H1 (cell line): Measurements from ENCODE around the gene RPA3. TPM values are rescaled to one million over a fixed set of nuclear protein-coding genes. Genes with fewer than 3 reads are reported as not detected.

Source experiments
- CTCF ChIA-PET: fragments of 300-600 bp; sonication (Branson Sonifier 250); formaldehyde crosslinking; loops from one replicate; lab custom pipeline; 2021; ENCODE audit not compliant: partially characterized antibody; lab: Charles Lee
- POLR2A ChIA-PET: fragments of 300-600 bp; sonication (Branson Sonifier 250); formaldehyde crosslinking; loops from one replicate; lab custom pipeline; 2021; ENCODE audit warnings: inconsistent platforms; ENCODE audit not compliant: partially characterized antibody; lab: Charles Lee
- DNase-seq, 2 experiments: peaks; one replicate each; pipeline versions ENCODE4 v3.0.0 to v3.0.0-alpha.2; 2010 to 2022; ENCODE audit warnings: low spot score in 2 of 2, low read depth in 1 of 2, mixed read lengths in 1 of 2
- FAIRE-seq: peaks from 2 replicates; lab custom pipeline; 2011; peaks lifted over from hg19 to GRCh38; lab: Jason Lieb, UNC
- H2AFZ ChIP-seq: 2 replicates; pipeline ENCODE4 v1.8.1; 2012; ENCODE audit warnings: low read length, inconsistent platforms
- H2AK5ac ChIP-seq: 2 replicates; pipeline ENCODE4 v1.6.1; 2013; ENCODE audit warnings: low read depth, low read length
- H2BK120ac ChIP-seq: replicated peaks from 2 replicates; pipeline ENCODE3; 2013; ENCODE audit warnings: low read depth, low read length, inconsistent platforms
- H2BK12ac ChIP-seq: 2 replicates; pipeline ENCODE4 v1.6.1; 2013; ENCODE audit warnings: low read depth, low read length
- H2BK15ac ChIP-seq: 2 replicates; pipeline ENCODE4 v1.6.1; 2013; ENCODE audit warnings: low read length
- H2BK20ac ChIP-seq: 2 replicates; pipeline ENCODE4 v1.6.1; 2013; ENCODE audit warnings: low read length
- H2BK5ac ChIP-seq: 2 replicates; pipeline ENCODE4 v1.6.1; 2013; ENCODE audit warnings: low read depth, low read length
- H3K14ac ChIP-seq: 2 replicates; pipeline ENCODE4 v1.6.1; 2013; ENCODE audit warnings: inconsistent platforms; ENCODE audit not compliant: insufficient read length
- H3K18ac ChIP-seq: 2 replicates; pipeline ENCODE4 v1.6.1; 2013; ENCODE audit warnings: low read length; ENCODE audit errors: extremely low read depth
- H3K23ac ChIP-seq: 2 replicates; pipeline ENCODE4 v1.6.1; 2013; ENCODE audit warnings: inconsistent platforms; ENCODE audit not compliant: insufficient read length
- H3K23me2 ChIP-seq: 2 replicates; pipeline ENCODE4 v1.6.1; 2013; ENCODE audit warnings: low read depth, low read length
- H3K27ac ChIP-seq: 2 replicates; pipeline ENCODE4 v1.6.1; 2011; ENCODE audit warnings: low read depth, low read length, inconsistent platforms
- H3K27me3 ChIP-seq, 4 experiments: replicated peaks in 1 of 4; 1 replicate in 1 of 4; 2 replicates in 3 of 4; pipeline versions ENCODE4 v1.6.1 to v1.8.1; 2011 to 2013; ENCODE audit warnings: low read length in 3 of 4, mild to moderate bottlenecking in 3 of 4, inconsistent platforms in 2 of 4, mixed read lengths in 2 of 4, moderate library complexity in 1 of 4; ENCODE audit not compliant: control insufficient read depth in 3 of 4, insufficient read depth in 3 of 4; ENCODE audit errors: extremely low read depth in 1 of 4
- H3K36me3 ChIP-seq, 4 experiments: 2 replicates each; pipeline versions ENCODE4 v1.6.1 to v1.8.1; 2011 to 2013; ENCODE audit warnings: mild to moderate bottlenecking in 4 of 4, low read length in 3 of 4, moderate library complexity in 2 of 4, control low read depth in 1 of 4, inconsistent platforms in 1 of 4; ENCODE audit not compliant: insufficient read depth in 4 of 4, control insufficient read depth in 2 of 4
- H3K4ac ChIP-seq: replicated peaks from 2 replicates; pipeline ENCODE3; 2013; ENCODE audit warnings: low read length, low read depth, mixed read lengths, inconsistent platforms; ENCODE audit not compliant: insufficient read length
- H3K4me1 ChIP-seq, 4 experiments: replicated peaks in 1 of 4; 1 replicate in 1 of 4; 2 replicates in 3 of 4; pipeline versions ENCODE4 v1.6.1 to v1.8.1; 2011 to 2013; ENCODE audit warnings: low read length in 3 of 4, inconsistent platforms in 2 of 4, mixed read lengths in 1 of 4; ENCODE audit not compliant: insufficient read depth in 4 of 4, control insufficient read depth in 3 of 4
- H3K4me2 ChIP-seq, 2 experiments: 2 replicates each; pipeline versions ENCODE4 v1.6.1 to v1.8.1; 2011 to 2013; ENCODE audit warnings: low read depth in 2 of 2, low read length in 2 of 2, control low read depth in 1 of 2, inconsistent platforms in 1 of 2, mild to moderate bottlenecking in 1 of 2; ENCODE audit not compliant: insufficient read depth in 1 of 2
- H3K4me3 ChIP-seq, 4 experiments: fragments of 200-600, 300-600 bp in 1 of 4; sonication (generic), shearing (Covaris generic), sonication (Bioruptor Twin) in 1 of 4; 2 replicates each; pipeline versions ENCODE4 v1.5.1 to v1.8.1; 2011 to 2016; ENCODE audit warnings: low read length in 4 of 4, low read depth in 3 of 4, control low read depth in 2 of 4, inconsistent platforms in 2 of 4, mild to moderate bottlenecking in 2 of 4, mixed read lengths in 1 of 4, moderate library complexity in 1 of 4; ENCODE audit not compliant: insufficient read depth in 2 of 4; ENCODE audit errors: extremely low read depth in 1 of 4
- H3K56ac ChIP-seq: replicated peaks from 2 replicates; pipeline ENCODE3; 2013; ENCODE audit warnings: low read depth, mild to moderate bottlenecking, mixed read lengths, low read length, inconsistent platforms; ENCODE audit not compliant: insufficient read length
- H3K79me1 ChIP-seq: 2 replicates; pipeline ENCODE4 v1.6.1; 2013; ENCODE audit warnings: low read depth, low read length, control low read depth
- H3K79me2 ChIP-seq, 2 experiments: 2 replicates each; pipeline versions ENCODE4 v1.6.1 to v1.8.1; 2012 to 2013; ENCODE audit warnings: low read length in 2 of 2, mild to moderate bottlenecking in 2 of 2, inconsistent platforms in 1 of 2; ENCODE audit not compliant: insufficient read depth in 2 of 2, control insufficient read depth in 1 of 2
- H3K9ac ChIP-seq, 4 experiments: replicated peaks in 1 of 4; 1 replicate in 1 of 4; 2 replicates in 3 of 4; pipeline versions ENCODE4 v1.6.1 to v1.8.1; 2011 to 2013; ENCODE audit warnings: low read depth in 3 of 4, low read length in 3 of 4, control low read depth in 2 of 4, mild to moderate bottlenecking in 2 of 4, moderate library complexity in 2 of 4, inconsistent platforms in 1 of 4; ENCODE audit errors: extremely low read depth in 1 of 4
- H3K9me3 ChIP-seq, 2 experiments: 2 replicates each; pipeline versions ENCODE4 v1.6.1 to v1.8.1; 2012 to 2013; ENCODE audit warnings: mild to moderate bottlenecking in 2 of 2, moderate library complexity in 2 of 2, control low read depth in 1 of 2, inconsistent platforms in 1 of 2, low read depth in 1 of 2, low read length in 1 of 2, mixed read lengths in 1 of 2; ENCODE audit not compliant: insufficient read depth in 2 of 2
- H4K20me1 ChIP-seq, 2 experiments: replicated peaks in 1 of 2; 2 replicates each; pipeline versions ENCODE3 to v1.8.1; 2011 to 2013; ENCODE audit warnings: inconsistent platforms in 2 of 2, low read length in 2 of 2, mild to moderate bottlenecking in 1 of 2; ENCODE audit not compliant: insufficient read depth in 2 of 2, control insufficient read depth in 1 of 2
- H4K5ac ChIP-seq: 2 replicates; pipeline ENCODE4 v1.6.1; 2013; ENCODE audit warnings: low read length, low read depth, mixed read lengths, inconsistent platforms; ENCODE audit not compliant: insufficient read length
- H4K8ac ChIP-seq: 2 replicates; pipeline ENCODE4 v1.8.0; 2013; ENCODE audit warnings: mild to moderate bottlenecking, moderate library complexity, low read length, inconsistent platforms; ENCODE audit not compliant: insufficient read depth; ENCODE audit errors: extremely low read depth
- H4K91ac ChIP-seq: replicated peaks from 2 replicates; pipeline ENCODE3; 2013; ENCODE audit warnings: low read length, mixed read lengths, inconsistent platforms; ENCODE audit not compliant: insufficient read length
- YY1 ChIP-seq: IDR thresholded peaks from 2 replicates; pipeline ENCODE4 v1.6.1; 2011; ENCODE audit warnings: low read depth, mild to moderate bottlenecking, low read length
- WGBS, 2 experiments: shearing (Covaris generic) in 1 of 2; methylation state at CpG; one replicate each; pipeline versions ENCODE4 v1.1.6 to v1.1.7; 2013 to 2015; ENCODE audit warnings: low lambda C conversion rate in 2 of 2, mixed read lengths in 2 of 2, inconsistent platforms in 1 of 2, low coverage in 1 of 2, missing lambda C conversion rate in 1 of 2; ENCODE audit not compliant: insufficient replicate concordance in 2 of 2, insufficient coverage in 1 of 2, insufficient read length in 1 of 2; ENCODE audit errors: extremely low coverage in 1 of 2, missing lambda C conversion rate in 1 of 2; 5-methylcytosine and 5-hydroxymethylcytosine counted together
- polyA plus RNA-seq, 7 experiments: library from polyadenylated mRNA; depleted of rRNA in 3 of 7; stranded (reverse) in 5 of 7; unstranded in 2 of 7; fragments of >200 nt in 5 of 7; fragments of 200-250 nt in 2 of 7; gene quantifications; 1 replicate in 5 of 7; 2 replicates in 1 of 7; 4 replicates in 1 of 7; pipeline versions ENCODE4 v1.2.1 to v1.2.3, GENCODE V29; 2011 to 2013; ENCODE audit warnings: missing spikeins in 2 of 7, mixed read lengths in 2 of 7
- total RNA-seq: library from RNA; stranded (reverse); fragmentation: NEBNext Ultra II Directional; extraction: Animal tissue kit (Norgen Biotek cat#: 25700); gene quantifications from 2 replicates; pipeline ENCODE4 v1.2.1, GENCODE V29; 2021

RPA3 gene
- total and polyA plus RNA-seq, 2 of the 8 experiments (the other 6 are each of a cell fraction or from before 2014, with no cell fraction given), result 60.2 to 105 TPM

- no peak overlapping the region for H2BK5ac ChIP-seq
- no peak overlapping the region for H4K91ac ChIP-seq
- H2BK20ac ChIP-seq, result no peak overlapping the region
These were observed 21.6 kb upstream of the RPA3 start for GRCh38 chr7:7740037-7740355.

More at GRCh38 chr7:7740037-7740355, 21.6 kb upstream of the RPA3 start:
- H3K4ac ChIP-seq, result no peak overlapping the region
- no peak overlapping the region for H3K27ac ChIP-seq
- CTCF ChIA-PET, result interaction anchor here (1.7 to 2.0 kb wide), 3 partner anchors 9 to 475 kb away, joined by 4 read pairs; no protein-coding TSS in a partner anchor
- H3K23me2 ChIP-seq, result no peaks in the 10 kb centered on the region
- H2AFZ ChIP-seq, result no peak overlapping the region
- H3K56ac ChIP-seq, result no peak overlapping the region
- no peak for TF ChIP-seq YY1
- no peaks in the 10 kb centered on the region; a peak in 1 of 4 replicates for H3K9me3 ChIP-seq
- no peaks in the 10 kb centered on the region for H3K79me1 ChIP-seq
- WGBS, 2 experiments, result 96% methylated on average over 2 of the region's 2 CpGs; no CpG with 5 or more reads in 1 of the 2 experiments
- no peaks in the 10 kb centered on the region for H3K36me3 ChIP-seq
- H4K20me1 ChIP-seq, result no peaks in the 10 kb centered on the region
- no peaks in the 10 kb centered on the region for H3K27me3 ChIP-seq
- no peak overlapping the region for H2BK15ac ChIP-seq
- H2BK12ac ChIP-seq, result no peak overlapping the region
- H4K5ac ChIP-seq, result no peak overlapping the region
- no peak overlapping the region for H4K8ac ChIP-seq
- DNase-seq, result no peak
- H3K14ac ChIP-seq, result no peak overlapping the region
- no peak overlapping the region for H3K18ac ChIP-seq
- peaks cover 0 to 7% (median 3%) of the 10 kb centered on the region in 4 experiments; a peak in 1 of 7 replicates for H3K4me1 ChIP-seq
- no peak for FAIRE-seq
- H3K4me3 ChIP-seq, result no peak overlapping the region
- no peaks in the 10 kb centered on the region for H3K79me2 ChIP-seq
- no peak overlapping the region for H2BK120ac ChIP-seq
- no peak overlapping the region for H3K4me2 ChIP-seq
- no peak overlapping the region for H3K9ac ChIP-seq
- no peak overlapping the region for H2AK5ac ChIP-seq
- POLR2A ChIA-PET, result interaction anchor here (1.1 kb wide), 1 partner anchor 11 kb away, joined by 3 read pairs; no protein-coding TSS in a partner anchor
- H3K23ac ChIP-seq, result no peak overlapping the region
